H1 (cell line): ENCODE results near the gene PRXL2A. TPM values are rescaled to one million over a fixed set of nuclear protein-coding genes. Genes with fewer than 3 reads are reported as not detected.

Source experiments
- CTCF ChIA-PET: fragments of 300-600 bp; sonication (Branson Sonifier 250); formaldehyde crosslinking; loops from one replicate; lab custom pipeline; 2021; ENCODE audit not compliant: partially characterized antibody; lab: Charles Lee
- POLR2A ChIA-PET: fragments of 300-600 bp; sonication (Branson Sonifier 250); formaldehyde crosslinking; loops from one replicate; lab custom pipeline; 2021; ENCODE audit warnings: inconsistent platforms; ENCODE audit not compliant: partially characterized antibody; lab: Charles Lee
- DNase-seq, 2 experiments: peaks; one replicate each; pipeline versions ENCODE4 v3.0.0 to v3.0.0-alpha.2; 2010 to 2022; ENCODE audit warnings: low spot score in 2 of 2, low read depth in 1 of 2, mixed read lengths in 1 of 2
- FAIRE-seq: peaks from 2 replicates; lab custom pipeline; 2011; peaks lifted over from hg19 to GRCh38; lab: Jason Lieb, UNC
- H2AFZ ChIP-seq: 2 replicates; pipeline ENCODE4 v1.8.1; 2012; ENCODE audit warnings: low read length, inconsistent platforms
- H2AK5ac ChIP-seq: 2 replicates; pipeline ENCODE4 v1.6.1; 2013; ENCODE audit warnings: low read depth, low read length
- H2BK120ac ChIP-seq: replicated peaks from 2 replicates; pipeline ENCODE3; 2013; ENCODE audit warnings: low read depth, low read length, inconsistent platforms
- H2BK12ac ChIP-seq: 2 replicates; pipeline ENCODE4 v1.6.1; 2013; ENCODE audit warnings: low read depth, low read length
- H2BK15ac ChIP-seq: 2 replicates; pipeline ENCODE4 v1.6.1; 2013; ENCODE audit warnings: low read length
- H2BK20ac ChIP-seq: 2 replicates; pipeline ENCODE4 v1.6.1; 2013; ENCODE audit warnings: low read length
- H2BK5ac ChIP-seq: 2 replicates; pipeline ENCODE4 v1.6.1; 2013; ENCODE audit warnings: low read depth, low read length
- H3K14ac ChIP-seq: 2 replicates; pipeline ENCODE4 v1.6.1; 2013; ENCODE audit warnings: inconsistent platforms; ENCODE audit not compliant: insufficient read length
- H3K18ac ChIP-seq: 2 replicates; pipeline ENCODE4 v1.6.1; 2013; ENCODE audit warnings: low read length; ENCODE audit errors: extremely low read depth
- H3K23ac ChIP-seq: 2 replicates; pipeline ENCODE4 v1.6.1; 2013; ENCODE audit warnings: inconsistent platforms; ENCODE audit not compliant: insufficient read length
- H3K23me2 ChIP-seq: 2 replicates; pipeline ENCODE4 v1.6.1; 2013; ENCODE audit warnings: low read depth, low read length
- H3K27ac ChIP-seq: 2 replicates; pipeline ENCODE4 v1.6.1; 2011; ENCODE audit warnings: low read depth, low read length, inconsistent platforms
- H3K27me3 ChIP-seq, 4 experiments: replicated peaks in 1 of 4; 1 replicate in 1 of 4; 2 replicates in 3 of 4; pipeline versions ENCODE4 v1.6.1 to v1.8.1; 2011 to 2013; ENCODE audit warnings: low read length in 3 of 4, mild to moderate bottlenecking in 3 of 4, inconsistent platforms in 2 of 4, mixed read lengths in 2 of 4, moderate library complexity in 1 of 4; ENCODE audit not compliant: control insufficient read depth in 3 of 4, insufficient read depth in 3 of 4; ENCODE audit errors: extremely low read depth in 1 of 4
- H3K36me3 ChIP-seq, 4 experiments: 2 replicates each; pipeline versions ENCODE4 v1.6.1 to v1.8.1; 2011 to 2013; ENCODE audit warnings: mild to moderate bottlenecking in 4 of 4, low read length in 3 of 4, moderate library complexity in 2 of 4, control low read depth in 1 of 4, inconsistent platforms in 1 of 4; ENCODE audit not compliant: insufficient read depth in 4 of 4, control insufficient read depth in 2 of 4
- H3K4ac ChIP-seq: replicated peaks from 2 replicates; pipeline ENCODE3; 2013; ENCODE audit warnings: low read length, low read depth, mixed read lengths, inconsistent platforms; ENCODE audit not compliant: insufficient read length
- H3K4me1 ChIP-seq, 4 experiments: replicated peaks in 1 of 4; 1 replicate in 1 of 4; 2 replicates in 3 of 4; pipeline versions ENCODE4 v1.6.1 to v1.8.1; 2011 to 2013; ENCODE audit warnings: low read length in 3 of 4, inconsistent platforms in 2 of 4, mixed read lengths in 1 of 4; ENCODE audit not compliant: insufficient read depth in 4 of 4, control insufficient read depth in 3 of 4
- H3K4me2 ChIP-seq, 2 experiments: 2 replicates each; pipeline versions ENCODE4 v1.6.1 to v1.8.1; 2011 to 2013; ENCODE audit warnings: low read depth in 2 of 2, low read length in 2 of 2, control low read depth in 1 of 2, inconsistent platforms in 1 of 2, mild to moderate bottlenecking in 1 of 2; ENCODE audit not compliant: insufficient read depth in 1 of 2
- H3K4me3 ChIP-seq, 4 experiments: fragments of 200-600, 300-600 bp in 1 of 4; sonication (generic), shearing (Covaris generic), sonication (Bioruptor Twin) in 1 of 4; 2 replicates each; pipeline versions ENCODE4 v1.5.1 to v1.8.1; 2011 to 2016; ENCODE audit warnings: low read length in 4 of 4, low read depth in 3 of 4, control low read depth in 2 of 4, inconsistent platforms in 2 of 4, mild to moderate bottlenecking in 2 of 4, mixed read lengths in 1 of 4, moderate library complexity in 1 of 4; ENCODE audit not compliant: insufficient read depth in 2 of 4; ENCODE audit errors: extremely low read depth in 1 of 4
- H3K56ac ChIP-seq: replicated peaks from 2 replicates; pipeline ENCODE3; 2013; ENCODE audit warnings: low read depth, mild to moderate bottlenecking, mixed read lengths, low read length, inconsistent platforms; ENCODE audit not compliant: insufficient read length
- H3K79me1 ChIP-seq: 2 replicates; pipeline ENCODE4 v1.6.1; 2013; ENCODE audit warnings: low read depth, low read length, control low read depth
- H3K79me2 ChIP-seq, 2 experiments: 2 replicates each; pipeline versions ENCODE4 v1.6.1 to v1.8.1; 2012 to 2013; ENCODE audit warnings: low read length in 2 of 2, mild to moderate bottlenecking in 2 of 2, inconsistent platforms in 1 of 2; ENCODE audit not compliant: insufficient read depth in 2 of 2, control insufficient read depth in 1 of 2
- H3K9ac ChIP-seq, 4 experiments: replicated peaks in 1 of 4; 1 replicate in 1 of 4; 2 replicates in 3 of 4; pipeline versions ENCODE4 v1.6.1 to v1.8.1; 2011 to 2013; ENCODE audit warnings: low read depth in 3 of 4, low read length in 3 of 4, control low read depth in 2 of 4, mild to moderate bottlenecking in 2 of 4, moderate library complexity in 2 of 4, inconsistent platforms in 1 of 4; ENCODE audit errors: extremely low read depth in 1 of 4
- H3K9me3 ChIP-seq, 2 experiments: 2 replicates each; pipeline versions ENCODE4 v1.6.1 to v1.8.1; 2012 to 2013; ENCODE audit warnings: mild to moderate bottlenecking in 2 of 2, moderate library complexity in 2 of 2, control low read depth in 1 of 2, inconsistent platforms in 1 of 2, low read depth in 1 of 2, low read length in 1 of 2, mixed read lengths in 1 of 2; ENCODE audit not compliant: insufficient read depth in 2 of 2
- H4K20me1 ChIP-seq, 2 experiments: replicated peaks in 1 of 2; 2 replicates each; pipeline versions ENCODE3 to v1.8.1; 2011 to 2013; ENCODE audit warnings: inconsistent platforms in 2 of 2, low read length in 2 of 2, mild to moderate bottlenecking in 1 of 2; ENCODE audit not compliant: insufficient read depth in 2 of 2, control insufficient read depth in 1 of 2
- H4K5ac ChIP-seq: 2 replicates; pipeline ENCODE4 v1.6.1; 2013; ENCODE audit warnings: low read length, low read depth, mixed read lengths, inconsistent platforms; ENCODE audit not compliant: insufficient read length
- H4K8ac ChIP-seq: 2 replicates; pipeline ENCODE4 v1.8.0; 2013; ENCODE audit warnings: mild to moderate bottlenecking, moderate library complexity, low read length, inconsistent platforms; ENCODE audit not compliant: insufficient read depth; ENCODE audit errors: extremely low read depth
- H4K91ac ChIP-seq: replicated peaks from 2 replicates; pipeline ENCODE3; 2013; ENCODE audit warnings: low read length, mixed read lengths, inconsistent platforms; ENCODE audit not compliant: insufficient read length
- BACH1 ChIP-seq: IDR thresholded peaks from 2 replicates; pipeline ENCODE4 v1.6.1; 2012; ENCODE audit warnings: low read length, improper control_type of control experiment
- EZH2 ChIP-seq: fragments of 200-600 bp; sonication (generic); IDR thresholded peaks from 2 replicates; pipeline ENCODE4 v1.7.1; 2012; ENCODE audit warnings: low read depth, mild to moderate bottlenecking, moderate library complexity, low read length, inconsistent platforms; ENCODE audit not compliant: severe bottlenecking
- FOSL1 ChIP-seq: IDR thresholded peaks from 2 replicates; pipeline ENCODE4 v1.6.1; 2011; ENCODE audit warnings: mild to moderate bottlenecking, low read depth, low read length, moderate library complexity; ENCODE audit not compliant: insufficient read depth
- GABPA ChIP-seq: IDR thresholded peaks from 2 replicates; pipeline ENCODE4 v1.6.1; 2011; ENCODE audit warnings: mild to moderate bottlenecking, low read length, moderate library complexity, borderline replicate concordance; ENCODE audit not compliant: insufficient read depth
- GTF2F1 ChIP-seq: IDR thresholded peaks from 2 replicates; pipeline ENCODE4 v1.6.1; 2012; ENCODE audit warnings: low read depth, low read length, improper control_type of control experiment, borderline replicate concordance
- RAD21 ChIP-seq, 2 experiments: IDR thresholded peaks in 1 of 2; conservative IDR thresholded peaks in 1 of 2; 2 replicates each; pipeline ENCODE4 v1.6.1; 2011; ENCODE audit warnings: low read depth in 2 of 2, low read length in 2 of 2, improper control_type of control experiment in 1 of 2, inconsistent platforms in 1 of 2, mild to moderate bottlenecking in 1 of 2, moderate library complexity in 1 of 2
- RBBP5 ChIP-seq: IDR thresholded peaks from 2 replicates; pipeline ENCODE4 v1.7.1; 2012; ENCODE audit warnings: low read depth, mild to moderate bottlenecking, inconsistent platforms, low read length, moderate library complexity, borderline replicate concordance
- RXRA ChIP-seq: IDR thresholded peaks from 2 replicates; pipeline ENCODE4 v1.6.1; 2011; ENCODE audit warnings: low read depth, mild to moderate bottlenecking, low read length, moderate library complexity; ENCODE audit not compliant: insufficient read depth
- SIRT6 ChIP-seq: IDR thresholded peaks from one replicate; pipeline ENCODE4 v1.7.1; 2012; ENCODE audit warnings: low read length, inconsistent platforms
- SIX5 ChIP-seq: IDR thresholded peaks from 2 replicates; pipeline ENCODE4 v1.6.1; 2011; ENCODE audit warnings: mild to moderate bottlenecking, low read depth, low read length
- SRF ChIP-seq: IDR thresholded peaks from 2 replicates; pipeline ENCODE4 v1.6.1; 2011; ENCODE audit warnings: mild to moderate bottlenecking, low read depth, low read length, moderate library complexity
- TCF12 ChIP-seq: IDR thresholded peaks from 2 replicates; pipeline ENCODE4 v1.6.1; 2011; ENCODE audit warnings: low read depth, mild to moderate bottlenecking, low read length
- TEAD4 ChIP-seq: IDR thresholded peaks from 2 replicates; pipeline ENCODE4 v1.6.1; 2012; ENCODE audit warnings: low read depth, low read length, inconsistent platforms, mixed read lengths
- YY1 ChIP-seq: IDR thresholded peaks from 2 replicates; pipeline ENCODE4 v1.6.1; 2011; ENCODE audit warnings: low read depth, mild to moderate bottlenecking, low read length
- WGBS, 2 experiments: shearing (Covaris generic) in 1 of 2; methylation state at CpG; one replicate each; pipeline versions ENCODE4 v1.1.6 to v1.1.7; 2013 to 2015; ENCODE audit warnings: low lambda C conversion rate in 2 of 2, mixed read lengths in 2 of 2, inconsistent platforms in 1 of 2, low coverage in 1 of 2, missing lambda C conversion rate in 1 of 2; ENCODE audit not compliant: insufficient replicate concordance in 2 of 2, insufficient coverage in 1 of 2, insufficient read length in 1 of 2; ENCODE audit errors: extremely low coverage in 1 of 2, missing lambda C conversion rate in 1 of 2; 5-methylcytosine and 5-hydroxymethylcytosine counted together
- polyA plus RNA-seq, 7 experiments: library from polyadenylated mRNA; depleted of rRNA in 3 of 7; stranded (reverse) in 5 of 7; unstranded in 2 of 7; fragments of >200 nt in 5 of 7; fragments of 200-250 nt in 2 of 7; gene quantifications; 1 replicate in 5 of 7; 2 replicates in 1 of 7; 4 replicates in 1 of 7; pipeline versions ENCODE4 v1.2.1 to v1.2.3, GENCODE V29; 2011 to 2013; ENCODE audit warnings: missing spikeins in 2 of 7, mixed read lengths in 2 of 7
- total RNA-seq: library from RNA; stranded (reverse); fragmentation: NEBNext Ultra II Directional; extraction: Animal tissue kit (Norgen Biotek cat#: 25700); gene quantifications from 2 replicates; pipeline ENCODE4 v1.2.1, GENCODE V29; 2021

PRXL2A gene
- total and polyA plus RNA-seq, 2 of the 8 experiments (the other 6 are each of a cell fraction or from before 2014, with no cell fraction given), result 13.4 to 58.3 TPM

DNA sequence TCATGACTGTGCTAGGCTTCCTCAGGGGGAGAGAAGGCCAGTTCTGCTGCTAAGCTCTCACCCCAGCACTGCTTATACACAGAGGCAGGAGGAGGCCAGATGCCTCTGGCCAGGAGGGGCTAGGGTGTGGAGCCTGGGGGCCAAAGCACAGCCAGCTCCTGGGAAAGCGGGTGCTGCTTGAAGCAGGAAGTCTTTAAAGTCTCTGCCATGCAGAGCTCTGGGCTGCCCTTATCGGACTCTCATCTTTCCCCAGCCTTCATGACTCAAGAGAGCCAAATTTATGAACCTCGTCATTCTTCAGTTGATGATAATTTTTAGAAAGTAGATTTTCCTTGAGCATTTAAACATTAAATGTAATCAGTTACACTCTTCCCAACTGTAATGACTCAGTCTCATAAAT is 34.5 kb downstream of the PRXL2A start:
- H4K20me1 ChIP-seq, result no peaks in the 10 kb centered on the region
- no peak overlapping the region for H4K91ac ChIP-seq
- no peak overlapping the region for H3K27ac ChIP-seq
- DNase-seq (no peak), FAIRE-seq (no peak)
- CTCF ChIA-PET, result interaction anchor here (0.6 to 38.4 kb wide), 18 partner anchors 10 to 422 kb away, joined by 3 to 1263 read pairs (median 15); no protein-coding TSS in a partner anchor
- H3K14ac ChIP-seq, result no peak overlapping the region
- no peak overlapping the region for H3K23ac ChIP-seq
- no peak overlapping the region for H3K56ac ChIP-seq
- H3K79me1 ChIP-seq, result no peaks in the 10 kb centered on the region
- H2AK5ac ChIP-seq, result no peak overlapping the region
- H3K4me1 ChIP-seq, result peaks cover 0 to 3% (median 0%) of the 10 kb centered on the region in 4 experiments; a peak in 1 of 7 replicates
- H3K4me2 ChIP-seq, result no peak overlapping the region
- no peak overlapping the region for H2AFZ ChIP-seq
- POLR2A ChIA-PET, result interaction anchor here (1.1 to 2.1 kb wide), 4 partner anchors 10 to 101 kb away, joined by 3 to 5 read pairs (median 4); no protein-coding TSS in a partner anchor
- WGBS, 2 experiments, result 60% methylated on average over 3 of the region's 3 CpGs; no CpG with 5 or more reads in 1 of the 2 experiments
- no peak overlapping the region for H4K8ac ChIP-seq
- H3K36me3 ChIP-seq, result no peaks in the 10 kb centered on the region; a peak in 1 of 8 replicates
- no peak overlapping the region for H2BK12ac ChIP-seq
- no peak overlapping the region for H3K9ac ChIP-seq
- no peak overlapping the region for H3K4me3 ChIP-seq
- H3K23me2 ChIP-seq, result no peaks in the 10 kb centered on the region
- no peak overlapping the region for H2BK20ac ChIP-seq
- H2BK5ac ChIP-seq, result no peak overlapping the region
- H3K4ac ChIP-seq, result no peak overlapping the region
- no peaks in the 10 kb centered on the region for H3K9me3 ChIP-seq
- no peak overlapping the region for H3K18ac ChIP-seq
- H3K79me2 ChIP-seq, result no peaks in the 10 kb centered on the region
- H4K5ac ChIP-seq, result no peak overlapping the region
- no peaks in the 10 kb centered on the region for H3K27me3 ChIP-seq
- H2BK120ac ChIP-seq, result no peak overlapping the region
- no peak overlapping the region for H2BK15ac ChIP-seq
- TF ChIP-seq RXRA (no peak), BACH1 (no peak), RAD21 (IDR thresholded peaks at IDR 0.05 in 1 of 2, conservative IDR thresholded peaks at IDR 0.05 in 1 of 2; ENCODE audit: low read depth in 2 of 2, low read length in 2 of 2) (no peak), TEAD4 (no peak), RBBP5 (no peak), SIX5 (no peak), SIRT6 (no peak), TCF12 (no peak), EZH2 (no peak), YY1 (no peak), SRF (no peak), FOSL1 (no peak), GABPA (no peak), GTF2F1 (no peak)
